Central memory CD8-positive, alpha-beta T cell (primary cell): ENCODE results near the gene KRT80.

Source experiments
- ATAC-seq: fragments of 150-1000 bp; cut with Tn5 transposase; replicated peaks from 2 replicates; pipeline ENCODE4 v1.10.0; 2022; ENCODE audit warnings: mild to moderate bottlenecking, moderate FRiP score, moderate number of reproducible peaks; ENCODE audit not compliant: poor library complexity, severe bottlenecking; ENCODE audit errors: extremely low read depth
- DNase-seq, 2 donors: peaks; one replicate each; pipeline ENCODE4 v3.0.0; 2021; ENCODE audit warnings: low spot score in 2 of 2
- H3K27ac Mint-ChIP-seq: one replicate; pipeline ENCODE4 v1.8.0; 2022; ENCODE audit warnings: low read depth, mild to moderate bottlenecking, moderate library complexity, mixed read lengths
- H3K27me3 Mint-ChIP-seq: one replicate; pipeline ENCODE4 v1.8.0; 2022; ENCODE audit warnings: mixed read lengths
- H3K36me3 Mint-ChIP-seq: one replicate; pipeline ENCODE4 v1.8.0; 2022; ENCODE audit warnings: mild to moderate bottlenecking, moderate library complexity, mixed read lengths; ENCODE audit not compliant: insufficient read depth
- H3K4me1 Mint-ChIP-seq: one replicate; pipeline ENCODE4 v1.8.0; 2022; ENCODE audit warnings: mixed read lengths
- H3K4me3 Mint-ChIP-seq: one replicate; pipeline ENCODE4 v1.8.0; 2022; ENCODE audit warnings: mild to moderate bottlenecking, moderate library complexity, mixed read lengths
- H3K9me3 Mint-ChIP-seq: one replicate; pipeline ENCODE4 v1.8.0; 2022; ENCODE audit warnings: mixed read lengths

Gene KRT80

DNA sequence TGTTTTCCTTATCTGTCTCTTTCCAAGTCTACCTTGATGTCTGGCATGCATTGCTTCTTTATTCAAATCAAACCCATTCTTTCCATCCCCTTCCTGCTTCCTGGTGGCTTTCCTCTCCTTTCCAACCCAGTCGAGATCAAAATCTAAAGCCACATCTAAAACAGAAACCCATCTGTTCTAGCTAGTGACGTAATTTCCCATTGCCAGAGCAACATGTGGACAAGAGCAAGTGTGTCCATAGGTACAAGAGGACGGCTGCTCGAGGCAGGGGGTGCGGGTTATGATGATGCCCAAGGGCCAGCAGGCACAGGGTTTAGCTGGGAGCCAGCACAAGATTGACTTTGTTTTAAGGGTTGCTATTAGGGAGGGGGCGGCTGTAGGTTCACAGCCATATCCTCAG lies 7.0 kb downstream of the KRT80 start:
- Mint-ChIP-seq H3K9me3 (no peaks in the 10 kb centered on the region), H3K4me3 (no peak overlapping the region), H3K27ac (no peak overlapping the region), H3K4me1 (no peaks in the 10 kb centered on the region), H3K27me3 (peaks cover 21% of the 10 kb centered on the region), H3K36me3 (no peaks in the 10 kb centered on the region)
- DNase-seq (no peak), ATAC-seq (no peak)

DNA sequence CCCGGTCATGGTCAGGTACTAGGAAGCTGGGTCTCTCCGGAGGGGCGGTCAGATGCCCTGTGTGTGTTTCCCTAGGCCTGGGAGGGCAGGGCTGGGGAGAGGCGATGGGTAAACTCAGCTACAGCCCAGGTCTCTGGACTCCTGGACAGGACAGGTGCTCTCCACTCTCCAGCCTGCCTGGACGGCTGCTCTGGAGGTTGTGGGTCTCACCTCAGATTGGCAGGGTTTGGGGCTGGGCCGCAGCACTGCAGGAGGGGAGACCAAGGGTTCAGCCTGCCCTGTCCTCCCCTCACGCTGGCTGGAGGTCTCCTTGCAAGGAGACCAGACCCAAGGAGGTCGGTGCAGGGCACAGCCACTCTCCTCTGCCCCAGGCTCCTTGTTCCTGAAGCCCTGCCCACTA lies 7.8 kb downstream of the KRT80 start:
- Mint-ChIP-seq H3K4me1 (no peaks in the 10 kb centered on the region), H3K9me3 (no peaks in the 10 kb centered on the region), H3K27ac (no peak overlapping the region), H3K27me3 (peaks cover 25% of the 10 kb centered on the region), H3K36me3 (no peaks in the 10 kb centered on the region), H3K4me3 (no peak overlapping the region)
- ATAC-seq (no peak), DNase-seq (no peak)

DNA sequence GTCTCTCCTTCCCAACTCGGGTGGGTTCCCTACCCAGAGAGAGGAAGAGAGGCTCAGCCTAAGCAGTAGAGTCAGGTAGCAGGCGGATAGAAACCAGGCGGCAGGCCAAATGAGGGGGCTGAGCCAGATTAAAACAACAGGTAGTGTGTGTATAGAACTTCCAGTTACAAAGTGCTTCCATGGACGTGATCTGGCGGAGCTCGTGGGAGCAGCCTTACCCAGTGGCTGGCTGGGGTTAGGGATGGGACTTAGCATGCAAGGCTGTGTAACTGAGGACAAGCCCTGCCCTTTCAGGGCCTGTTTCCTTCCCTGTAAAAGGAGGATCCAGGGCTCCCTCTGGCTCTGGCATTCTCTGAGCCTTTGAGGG lies 8.3 kb downstream of the KRT80 start:
- Mint-ChIP-seq H3K9me3 (no peaks in the 10 kb centered on the region), H3K27me3 (peaks cover 25% of the 10 kb centered on the region), H3K27ac (no peak overlapping the region), H3K4me3 (no peak overlapping the region), H3K36me3 (no peaks in the 10 kb centered on the region), H3K4me1 (no peaks in the 10 kb centered on the region)
- DNase-seq, result no peak
- no peak for ATAC-seq

DNA sequence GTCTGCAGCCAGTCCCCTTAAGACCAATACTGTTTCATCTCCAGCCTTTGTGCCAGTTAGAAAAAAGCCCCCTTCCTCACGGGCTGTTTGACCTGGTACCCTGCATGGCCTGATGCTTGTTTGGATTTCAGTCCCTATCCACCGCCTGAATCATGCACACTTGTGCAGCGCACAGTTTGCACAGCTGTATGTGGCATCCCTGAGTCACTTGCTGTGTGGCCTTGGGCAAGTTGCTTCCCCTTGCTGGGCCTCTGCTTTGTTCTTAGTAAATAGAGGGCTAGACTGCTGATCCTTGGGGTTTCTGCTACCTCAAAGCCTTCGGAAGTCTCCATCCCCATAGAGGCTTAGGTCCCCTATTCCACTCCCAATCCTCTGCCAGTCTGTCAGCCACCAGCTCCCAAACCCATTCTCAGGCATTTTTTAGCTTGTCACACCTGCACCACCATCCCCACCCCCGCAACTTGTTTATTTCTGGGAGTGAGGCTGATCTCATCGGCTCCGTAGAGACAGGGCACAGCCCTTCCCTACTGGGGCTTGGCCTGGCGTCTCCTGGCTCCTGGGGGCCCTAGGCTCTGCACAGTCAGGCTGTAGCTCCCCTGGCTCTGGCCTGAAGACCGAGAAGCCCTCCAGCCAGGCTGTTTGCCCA lies 8.8 kb downstream of the KRT80 start:
- Mint-ChIP-seq H3K27ac (no peak overlapping the region), H3K4me3 (no peak overlapping the region), H3K27me3 (peaks cover 25% of the 10 kb centered on the region), H3K4me1 (no peaks in the 10 kb centered on the region), H3K36me3 (no peaks in the 10 kb centered on the region), H3K9me3 (no peaks in the 10 kb centered on the region)
- ATAC-seq (no peak), DNase-seq (no peak)

DNA sequence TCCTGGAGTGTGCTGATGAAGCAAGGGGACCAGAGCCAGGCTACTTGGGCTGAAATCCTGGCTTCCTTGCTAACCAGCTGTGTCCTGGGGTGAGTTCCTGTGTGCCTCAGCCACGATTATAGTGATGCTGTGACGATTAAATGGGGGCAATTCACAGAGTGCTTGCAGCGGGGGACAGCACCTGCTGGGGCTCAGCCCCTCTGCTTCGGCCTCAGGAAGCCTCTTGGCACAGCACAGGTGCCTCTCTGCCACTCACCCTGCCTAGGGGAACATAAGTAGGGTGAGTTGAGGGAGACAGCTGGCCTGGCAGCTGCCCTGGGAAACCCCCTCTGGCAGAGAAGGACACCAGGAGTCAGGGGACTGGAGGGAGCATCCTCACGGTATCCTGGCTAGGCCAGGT lies 9.4 kb downstream of the KRT80 start:
- H3K27ac Mint-ChIP-seq, result no peak overlapping the region
- no peak for ATAC-seq
- no peak for DNase-seq
- H3K9me3 Mint-ChIP-seq, result no peaks in the 10 kb centered on the region
- H3K27me3 Mint-ChIP-seq, result peaks cover 25% of the 10 kb centered on the region
- no peak overlapping the region for H3K4me3 Mint-ChIP-seq
- no peaks in the 10 kb centered on the region for H3K4me1 Mint-ChIP-seq
- H3K36me3 Mint-ChIP-seq, result no peaks in the 10 kb centered on the region

DNA sequence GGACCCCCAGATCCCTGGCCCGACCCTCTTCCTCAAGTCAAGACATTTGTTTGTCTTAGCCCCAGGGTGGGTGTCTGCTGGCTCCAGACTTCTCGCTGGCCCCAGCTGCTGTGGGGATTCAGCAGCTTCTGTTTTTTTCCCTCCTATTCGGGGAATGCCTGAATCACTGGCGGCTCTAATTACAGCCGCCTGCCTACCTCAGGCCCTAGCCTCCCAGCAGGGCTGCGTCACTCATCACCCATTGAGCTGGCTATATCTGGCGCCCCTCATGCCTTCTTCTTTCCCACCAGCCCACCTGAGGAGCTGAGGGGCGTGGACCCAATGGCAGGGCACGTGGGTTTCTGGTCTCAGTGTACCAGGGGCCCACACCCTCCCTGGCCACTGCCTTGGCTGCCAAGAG lies 10.1 kb downstream of the KRT80 start:
- no peak for ATAC-seq
- no peak overlapping the region for H3K27ac Mint-ChIP-seq
- no peaks in the 10 kb centered on the region for H3K4me1 Mint-ChIP-seq
- H3K9me3 Mint-ChIP-seq, result no peaks in the 10 kb centered on the region
- no peaks in the 10 kb centered on the region for H3K36me3 Mint-ChIP-seq
- no peak for DNase-seq
- H3K27me3 Mint-ChIP-seq, result peaks cover 25% of the 10 kb centered on the region
- H3K4me3 Mint-ChIP-seq, result no peak overlapping the region

DNA sequence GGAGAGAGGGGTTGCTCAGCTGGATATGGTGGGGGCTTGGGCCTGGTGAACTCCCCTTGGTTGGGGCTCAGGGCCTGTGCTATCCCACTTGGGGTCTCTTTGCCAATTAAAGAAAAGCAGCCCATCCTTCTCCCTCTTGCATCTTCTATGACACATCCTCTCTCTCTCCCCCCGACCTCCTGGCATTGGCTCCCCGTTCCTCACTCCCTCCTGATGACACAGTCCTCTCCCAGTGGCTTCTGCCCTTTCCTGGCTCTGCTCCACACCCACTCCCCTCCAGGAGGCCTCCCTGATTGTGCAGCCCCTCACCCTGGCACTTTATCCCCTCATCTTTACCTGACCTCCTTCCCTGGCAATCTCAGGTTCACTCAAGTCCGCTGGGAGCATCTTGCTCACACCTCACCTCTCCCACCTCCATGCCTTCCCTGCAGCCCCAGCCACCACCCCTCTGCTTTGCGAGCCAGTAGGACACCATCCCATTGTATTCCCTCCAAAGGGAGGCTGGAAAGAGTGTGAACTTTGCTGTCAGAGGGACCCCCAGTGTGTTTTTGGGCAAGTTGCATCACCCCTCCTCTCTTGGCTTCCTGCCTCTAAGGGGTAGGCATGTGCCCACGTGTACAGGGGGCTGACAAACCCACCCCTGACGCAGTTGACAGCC lies 10.7 kb downstream of the KRT80 start:
- Mint-ChIP-seq H3K27ac (no peak overlapping the region), H3K36me3 (no peaks in the 10 kb centered on the region), H3K27me3 (peaks cover 25% of the 10 kb centered on the region), H3K4me3 (no peak overlapping the region), H3K4me1 (no peaks in the 10 kb centered on the region), H3K9me3 (no peaks in the 10 kb centered on the region)
- no peak for ATAC-seq
- no peak for DNase-seq

DNA sequence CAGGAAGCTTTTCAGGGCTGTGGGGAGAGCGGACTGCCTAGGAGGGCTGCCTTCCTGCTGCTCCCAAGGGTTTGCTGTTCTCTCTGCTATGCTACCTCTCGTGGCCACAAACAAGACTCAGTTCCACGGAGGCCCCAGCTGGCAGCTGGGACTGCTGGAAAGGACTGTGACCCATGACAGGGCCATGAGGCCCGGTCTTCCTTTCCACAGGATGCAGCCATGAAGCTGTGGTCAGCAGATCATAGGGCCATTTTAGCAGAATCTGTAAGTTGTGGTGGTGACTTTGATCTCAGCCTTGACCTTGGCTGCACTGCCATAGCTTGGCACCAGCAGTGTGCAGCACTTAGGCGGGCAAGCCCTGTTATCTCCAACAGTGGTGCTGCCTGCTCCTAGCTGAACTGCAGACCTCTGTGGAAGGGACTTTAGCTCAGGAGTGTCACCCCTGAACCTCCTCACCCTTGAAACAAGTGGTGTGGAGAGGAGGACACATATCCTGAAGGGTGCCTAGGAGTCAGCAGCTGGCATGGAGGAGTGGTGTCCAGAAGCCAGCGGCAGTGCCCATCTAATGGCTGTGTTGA lies 12.3 kb downstream of the KRT80 start:
- Mint-ChIP-seq H3K4me1 (no peaks in the 10 kb centered on the region), H3K27me3 (peaks cover 25% of the 10 kb centered on the region), H3K9me3 (no peaks in the 10 kb centered on the region), H3K27ac (no peak overlapping the region), H3K4me3 (no peak overlapping the region), H3K36me3 (no peaks in the 10 kb centered on the region)
- DNase-seq (no peak), ATAC-seq (no peak)

DNA sequence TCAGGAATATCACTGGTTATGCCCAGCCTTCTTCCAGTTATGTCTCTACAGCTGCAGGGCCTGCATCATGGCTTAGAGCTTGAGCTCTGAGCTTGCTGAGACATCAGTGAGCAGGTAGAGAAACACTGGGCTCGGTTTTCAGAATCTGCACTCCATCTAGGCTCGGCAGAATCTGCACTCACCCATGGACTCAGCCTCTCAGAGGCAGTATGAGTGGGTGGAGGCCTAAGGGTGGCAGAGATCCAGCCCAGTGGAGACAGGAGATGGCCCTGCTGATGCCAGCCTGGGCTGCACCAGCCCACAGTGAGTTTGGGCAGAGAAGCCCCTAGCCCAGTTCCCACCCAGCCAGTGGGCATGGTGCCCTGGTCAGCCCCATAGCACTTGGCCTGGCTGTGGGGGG lies 12.8 kb downstream of the KRT80 start:
- ATAC-seq, result no peak
- Mint-ChIP-seq H3K9me3 (no peaks in the 10 kb centered on the region), H3K27ac (no peak overlapping the region), H3K4me1 (no peaks in the 10 kb centered on the region), H3K4me3 (no peak overlapping the region), H3K27me3 (peaks cover 25% of the 10 kb centered on the region), H3K36me3 (no peaks in the 10 kb centered on the region)
- no peak for DNase-seq

DNA sequence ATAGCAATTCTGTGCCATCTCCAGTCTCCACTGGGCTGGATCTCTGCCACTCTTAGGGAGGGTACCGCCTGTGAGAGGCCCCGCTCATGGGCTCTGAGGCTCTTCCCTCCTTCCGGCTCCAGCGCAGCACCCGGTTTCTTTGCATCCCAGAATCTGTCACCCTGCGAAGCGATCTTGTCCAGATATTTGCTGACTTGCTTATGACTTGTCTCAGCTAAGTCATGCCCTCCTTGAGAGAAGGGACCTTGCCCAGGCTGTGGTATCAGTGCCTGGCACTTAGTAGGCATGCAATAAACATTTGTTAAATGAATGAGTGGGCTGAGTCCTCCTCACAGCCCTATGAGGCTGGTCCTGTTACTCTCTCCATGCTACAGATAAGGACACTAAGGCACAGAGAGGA lies 13.4 kb downstream of the KRT80 start:
- peaks cover 25% of the 10 kb centered on the region for H3K27me3 Mint-ChIP-seq
- no peak overlapping the region for H3K4me3 Mint-ChIP-seq
- H3K27ac Mint-ChIP-seq, result no peak overlapping the region
- DNase-seq (no peak), ATAC-seq (no peak)
- no peaks in the 10 kb centered on the region for H3K36me3 Mint-ChIP-seq
- no peaks in the 10 kb centered on the region for H3K9me3 Mint-ChIP-seq
- no peaks in the 10 kb centered on the region for H3K4me1 Mint-ChIP-seq

DNA sequence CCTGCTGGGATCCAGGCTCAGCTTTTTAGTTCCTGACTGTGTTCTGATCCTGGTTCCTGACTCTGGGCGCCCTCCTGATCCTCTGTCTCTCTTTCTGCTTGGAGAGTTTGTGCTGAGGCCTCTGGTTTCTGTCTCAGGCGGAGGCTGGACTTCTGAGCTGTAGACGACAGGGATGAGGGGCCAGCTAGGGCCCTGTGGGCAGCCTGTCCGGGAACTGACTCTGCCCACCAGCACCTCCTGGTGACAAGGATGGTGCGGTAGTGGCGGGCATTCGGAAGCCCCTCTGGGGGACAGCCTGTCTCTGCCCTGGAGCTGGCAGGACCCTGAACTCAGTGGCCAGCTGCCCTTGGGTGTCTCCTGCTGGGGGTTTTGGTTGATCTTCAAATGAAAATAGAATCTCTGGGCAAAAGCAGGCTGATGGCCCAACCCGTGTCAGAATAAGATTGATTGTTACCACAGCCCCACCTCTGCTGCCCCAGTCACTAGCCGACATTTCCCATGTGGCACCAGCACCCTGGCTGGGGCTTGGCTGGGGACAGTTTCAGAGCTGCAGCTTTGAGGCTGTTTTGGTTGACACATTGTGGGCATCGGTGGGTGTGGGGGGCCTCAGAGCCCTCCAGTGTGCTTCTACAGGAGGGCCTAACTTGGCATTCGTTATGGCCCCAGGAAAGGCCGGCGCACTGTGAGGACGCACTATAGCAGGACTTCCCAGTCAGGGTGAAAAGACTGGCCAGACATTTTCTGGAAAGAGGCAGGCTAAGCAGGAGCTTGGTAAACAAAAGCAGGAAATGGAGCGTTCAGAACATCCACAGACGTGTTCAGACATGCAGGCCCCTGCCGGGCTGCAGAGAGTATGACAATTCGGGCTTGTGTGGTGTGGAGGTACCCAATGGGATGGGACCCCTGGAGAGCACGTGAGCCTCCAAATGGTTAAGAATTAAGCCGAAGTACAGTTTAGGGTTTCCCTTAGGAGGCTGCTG lies 16.2 kb downstream of the KRT80 start:
- H3K27me3 Mint-ChIP-seq, result peaks cover 13% of the 10 kb centered on the region
- H3K4me3 Mint-ChIP-seq, result no peak overlapping the region
- H3K27ac Mint-ChIP-seq, result no peak overlapping the region
- H3K4me1 Mint-ChIP-seq, result no peaks in the 10 kb centered on the region
- DNase-seq (no peak), ATAC-seq (no peak)
- no peaks in the 10 kb centered on the region for H3K36me3 Mint-ChIP-seq
- no peaks in the 10 kb centered on the region for H3K9me3 Mint-ChIP-seq

DNA sequence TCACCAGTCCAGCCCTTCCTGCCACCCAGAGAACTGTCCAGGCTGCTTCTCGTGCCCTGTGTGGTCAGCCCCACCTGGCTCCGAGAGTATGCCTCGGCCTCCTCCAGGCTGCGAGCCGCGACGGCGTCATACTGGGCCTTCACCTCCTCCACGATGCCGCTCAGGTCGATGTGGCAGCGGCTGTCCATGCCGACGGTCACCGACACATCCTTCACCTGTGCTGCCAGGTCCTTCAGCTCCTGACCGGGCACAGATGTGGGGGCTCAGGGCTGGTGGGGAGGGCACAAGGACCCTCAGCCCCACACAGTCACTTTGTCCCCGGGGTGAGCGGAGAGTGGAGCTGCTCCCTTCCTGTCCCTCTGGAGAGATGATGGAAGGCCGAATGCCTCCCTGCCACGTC lies 18.3 kb downstream of the KRT80 start:
- no peaks in the 10 kb centered on the region for H3K4me1 Mint-ChIP-seq
- no peaks in the 10 kb centered on the region for H3K9me3 Mint-ChIP-seq
- no peak for ATAC-seq

More for the DNA sequence above, 18.3 kb downstream of the KRT80 start:
- Mint-ChIP-seq H3K36me3 (no peaks in the 10 kb centered on the region), H3K27ac (no peak overlapping the region), H3K27me3 (peaks cover 8% of the 10 kb centered on the region), H3K4me3 (no peak overlapping the region)
- no peak for DNase-seq
